Embryonic facial prominence (tissue), 1 donor: Measurements from ENCODE around the gene MOB1B.
A peak's percentile ranks its signal among the peaks of the same experiment; 100 is the strongest.
"Not testable (repeated sequence)": the region's sequence is repeated elsewhere in the genome, so short reads cannot be mapped to it uniquely, and the experiment has no call there.

Source experiments
- DNase-seq: peaks from one replicate; pipeline ENCODE4 v3.0.0-alpha.2; 2016; ENCODE audit errors: extremely low spot score

Gene MOB1B

GRCh38 chr4:70956549-70957210 is 54.5 kb downstream of the MOB1B start:
- DNase-seq = no peak

- DNase-seq = no peak
Measured at GRCh38 chr4:70958681-70959080, 56.5 kb downstream of the MOB1B start.

- DNase-seq = no peak
Measured at GRCh38 chr4:70969076-70969475, 66.9 kb downstream of the MOB1B start.

- no peak for DNase-seq
Measured at GRCh38 chr4:70976252-70976651, 74.1 kb downstream of the MOB1B start.

GRCh38 chr4:70979445-70980008 is 77.4 kb downstream of the MOB1B start:
- DNase-seq = no peak

- DNase-seq = no peak
Measured at GRCh38 chr4:70980196-70980595, 78.0 kb downstream of the MOB1B start.

- no peak for DNase-seq
Measured at GRCh38 chr4:70984106-70984505, 81.9 kb downstream of the MOB1B start.

GRCh38 chr4:70984589-70984988 is 82.4 kb downstream of the MOB1B start:
- DNase-seq = no peak

- no peak for DNase-seq
Measured at GRCh38 chr4:70991596-70991995, 89.4 kb downstream of the MOB1B start.

- no peak for DNase-seq
Measured at GRCh38 chr4:70992391-70992881, 90.3 kb downstream of the MOB1B start.

GRCh38 chr4:70993181-70994068 is 91.3 kb downstream of the MOB1B start, which contains the start of gene DCK:
Gene DCK, plus strand, starts transcription at chr4:70993649. Its CDS starts 187 bp downstream, at chr4:70993836.
- DNase-seq = peak; percentile 76

GRCh38 chr4:70994069-70994366 is 91.8 kb downstream of the MOB1B start:
- no peak for DNase-seq

- DNase-seq = no peak
Measured at GRCh38 chr4:70994387-70995099, 92.4 kb downstream of the MOB1B start.

GRCh38 chr4:70996018-70996360 is 93.8 kb downstream of the MOB1B start:
- no peak for DNase-seq

GRCh38 chr4:70997036-70997435 is 94.9 kb downstream of the MOB1B start:
- DNase-seq = no peak

GRCh38 chr4:70997546-70997945 is 95.4 kb downstream of the MOB1B start:
- DNase-seq = no peak

- DNase-seq = not testable (repeated sequence)
Measured at GRCh38 chr4:70999639-71000038, 97.5 kb downstream of the MOB1B start.

GRCh38 chr4:71001363-71001762 is 99.2 kb downstream of the MOB1B start:
- DNase-seq = not testable (repeated sequence)

GRCh38 chr4:71004281-71004851 is 102.2 kb downstream of the MOB1B start:
- no peak for DNase-seq

GRCh38 chr4:71005025-71005424 is 102.9 kb downstream of the MOB1B start:
- DNase-seq = not testable (repeated sequence)

- no peak for DNase-seq
Measured at GRCh38 chr4:71006203-71006907, 104.2 kb downstream of the MOB1B start.
